GM19328 (cell line): ENCODE results near the gene RAB36.

ENCODE experiments used
- ATAC-seq: cut with Tn5 transposase; IDR thresholded peaks from one replicate; pipeline ENCODE4 v1.9.1; 2021; ENCODE audit warnings: mild to moderate bottlenecking, moderate library complexity; ENCODE audit not compliant: unreplicated experiment

Gene RAB36

GRCh38 chr22:23204125-23204488, 58.8 kb downstream of the RAB36 start:
- ATAC-seq = no peak

- no peak for ATAC-seq
Observed at GRCh38 chr22:23204541-23205157, 59.4 kb downstream of the RAB36 start.

GRCh38 chr22:23205339-23206049, 60.2 kb downstream of the RAB36 start:
- no peak for ATAC-seq

GRCh38 chr22:23206915-23207314, 61.6 kb downstream of the RAB36 start:
- ATAC-seq = no peak

- no peak for ATAC-seq
Observed at GRCh38 chr22:23207729-23208393, 62.6 kb downstream of the RAB36 start.

- ATAC-seq = no peak
Observed at GRCh38 chr22:23210428-23211170, 65.3 kb downstream of the RAB36 start.

GRCh38 chr22:23211622-23212021, 66.3 kb downstream of the RAB36 start:
- ATAC-seq = no peak

- ATAC-seq = no peak
Observed at GRCh38 chr22:23212061-23213021, 67.1 kb downstream of the RAB36 start.

GRCh38 chr22:23213022-23213555, 67.8 kb downstream of the RAB36 start:
- no peak for ATAC-seq

- ATAC-seq = no peak
Observed at GRCh38 chr22:23213581-23214334, 68.5 kb downstream of the RAB36 start.
